ENCODE data around the gene EBF4.

DNA sequence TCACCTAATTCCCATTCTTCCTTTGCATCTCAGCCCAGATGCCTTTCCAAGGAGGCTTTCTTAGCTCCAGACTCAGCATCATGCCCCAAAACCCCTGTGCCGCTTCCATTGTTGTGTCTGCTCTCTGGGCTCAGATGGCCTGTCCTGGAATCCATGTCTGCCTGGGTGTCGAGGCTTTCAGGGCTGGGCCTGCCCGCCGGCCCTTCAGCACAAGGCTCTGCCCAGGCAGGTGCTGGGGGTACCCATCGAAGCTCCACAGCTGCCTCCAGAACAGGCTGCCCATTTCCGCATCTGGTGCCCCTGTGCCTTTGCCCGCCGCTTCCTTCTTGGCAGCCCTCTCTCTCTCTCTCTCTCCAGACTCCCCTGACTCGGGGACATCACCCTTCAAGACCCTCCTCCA is 106.7 kb downstream of the EBF4 start:
- TF ChIP-seq, protein P1, sequence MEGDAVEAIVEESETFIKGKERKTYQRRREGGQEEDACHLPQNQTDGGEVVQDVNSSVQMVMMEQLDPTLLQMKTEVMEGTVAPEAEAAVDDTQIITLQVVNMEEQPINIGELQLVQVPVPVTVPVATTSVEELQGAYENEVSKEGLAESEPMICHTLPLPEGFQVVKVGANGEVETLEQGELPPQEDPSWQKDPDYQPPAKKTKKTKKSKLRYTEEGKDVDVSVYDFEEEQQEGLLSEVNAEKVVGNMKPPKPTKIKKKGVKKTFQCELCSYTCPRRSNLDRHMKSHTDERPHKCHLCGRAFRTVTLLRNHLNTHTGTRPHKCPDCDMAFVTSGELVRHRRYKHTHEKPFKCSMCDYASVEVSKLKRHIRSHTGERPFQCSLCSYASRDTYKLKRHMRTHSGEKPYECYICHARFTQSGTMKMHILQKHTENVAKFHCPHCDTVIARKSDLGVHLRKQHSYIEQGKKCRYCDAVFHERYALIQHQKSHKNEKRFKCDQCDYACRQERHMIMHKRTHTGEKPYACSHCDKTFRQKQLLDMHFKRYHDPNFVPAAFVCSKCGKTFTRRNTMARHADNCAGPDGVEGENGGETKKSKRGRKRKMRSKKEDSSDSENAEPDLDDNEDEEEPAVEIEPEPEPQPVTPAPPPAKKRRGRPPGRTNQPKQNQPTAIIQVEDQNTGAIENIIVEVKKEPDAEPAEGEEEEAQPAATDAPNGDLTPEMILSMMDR (IDR thresholded peaks at IDR 0.05): no peak
- no peak for TF ChIP-seq ZFX (IDR thresholded peaks at IDR 0.05; ENCODE audit: borderline replicate concordance)
